ENCODE measurements around the gene NLE1.

GRCh38 chr17:35147375-35147905 is 5.3 kb upstream of the NLE1 start, which contains the start of gene UNC45B:
- TF ChIP-seq CTCF (IDR thresholded peaks at IDR 0.05; ENCODE audit: low read depth, low read length, missing input control) (no peak), GABPA (IDR thresholded peaks at IDR 0.05 in 1 of 2, conservative IDR thresholded peaks at IDR 0.05 in 1 of 2) (no peak), RAD21 (IDR thresholded peaks at IDR 0.05) (no peak), MAX (IDR thresholded peaks at IDR 0.05) (no peak), RXRA (IDR thresholded peaks at IDR 0.05) (no peak), HNF4A (conservative IDR thresholded peaks at IDR 0.05) (no peak), EGR1 (IDR thresholded peaks at IDR 0.05; ENCODE audit: low read depth in 2 of 2) (no peak), HNF4G (IDR thresholded peaks at IDR 0.05) (no peak), YY1 (IDR thresholded peaks at IDR 0.05) (no peak), REST (IDR thresholded peaks at IDR 0.05) (no peak)

Data from liver (tissue), 3 donors.